ENCODE measurements around the gene MTERF4. TPM values are rescaled to one million over a fixed set of nuclear protein-coding genes. Genes with fewer than 3 reads are reported as not detected.

The MTERF4 gene
- polyA plus RNA-seq, 2 of the 4 experiments (the other 2 are of a cell fraction) = 44.9 to 47.1 TPM

DNA sequence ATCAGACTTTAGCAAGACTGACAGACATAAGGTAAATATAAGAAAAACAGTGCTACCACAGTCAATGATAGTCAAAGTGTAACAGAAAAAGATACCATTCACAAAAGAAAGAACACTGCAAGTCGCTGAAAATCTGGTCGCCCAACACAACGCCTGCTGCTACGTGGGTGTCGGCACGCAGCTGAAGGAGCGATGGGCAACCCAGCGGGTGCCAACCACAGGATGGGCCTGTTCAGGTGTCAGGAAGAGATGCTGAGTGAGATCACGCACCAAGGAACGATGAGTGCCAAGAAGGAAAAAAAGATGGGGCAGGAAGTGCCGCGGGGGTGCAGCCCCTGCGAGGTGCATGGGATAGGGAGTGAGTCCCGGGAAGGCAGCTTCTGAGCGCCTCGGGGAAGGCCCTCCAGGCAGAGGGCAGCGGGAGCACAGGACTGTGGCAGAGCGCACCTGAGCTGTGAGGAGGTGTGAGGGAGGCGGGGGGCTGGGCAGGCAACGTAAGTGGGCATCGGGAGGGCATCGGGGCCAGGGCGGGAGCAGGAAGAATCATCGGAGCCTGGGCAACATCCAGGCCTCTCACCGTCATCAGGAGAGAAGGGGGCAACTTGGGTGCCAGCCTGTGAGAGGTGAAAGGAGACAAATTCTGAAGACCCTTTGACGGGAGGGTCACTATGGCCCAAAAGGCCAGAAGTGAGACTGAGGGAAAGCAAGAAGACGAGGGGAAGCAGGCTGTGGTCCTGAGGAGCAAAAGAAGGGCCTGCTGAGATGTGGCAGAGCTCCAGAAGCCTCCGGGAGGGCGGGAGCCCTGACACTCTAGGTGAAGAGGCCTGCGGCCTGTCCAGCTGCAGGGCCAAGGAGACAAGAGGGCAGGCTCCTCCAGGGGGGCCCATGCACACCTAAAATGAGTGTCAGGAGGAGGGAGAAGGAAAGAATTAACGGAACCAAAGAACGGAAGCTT lies 14.8 kb upstream of the MTERF4 start:
- Histone ChIP-seq H3K27ac (no peak overlapping the region), H3K4me2 (no peak overlapping the region), H3K9me3 (no peaks in the 10 kb centered on the region), H3K4me1 (no peaks in the 10 kb centered on the region), H3K4me3 (no peak overlapping the region)
- DNase-seq (ENCODE audit: low read depth in 1 of 2, low spot score in 1 of 2) (no peak), ATAC-seq (no peak), FAIRE-seq (no peak)
- 92% methylated on average over 32 of the region's 32 CpGs for WGBS (ENCODE audit: missing lambda C conversion rate)
- TF ChIP-seq FOSB (CRISPR knock-in tag; IDR thresholded peaks at IDR 0.05) (no peak), RFX5 (IDR thresholded peaks at IDR 0.05) (no peak), MAFK (IDR thresholded peaks at IDR 0.05; ENCODE audit: partially characterized antibody) (no peak), RARB (CRISPR knock-in tag; IDR thresholded peaks at IDR 0.05) (no peak), TP53 (CRISPR knock-in tag; IDR thresholded peaks at IDR 0.05) (no peak), HOXA7 (CRISPR knock-in tag; IDR thresholded peaks at IDR 0.05) (no peak), RAD21 (conservative IDR thresholded peaks at IDR 0.05 in 1 of 2, IDR thresholded peaks at IDR 0.05 in 1 of 2) (no peak), HOXB13 (CRISPR knock-in tag; IDR thresholded peaks at IDR 0.05; ENCODE audit: low read depth) (no peak), POLR2AphosphoS2 (conservative IDR thresholded peaks at IDR 0.05; ENCODE audit: low read length) (no peak), TFCP2L1 (CRISPR knock-in tag; IDR thresholded peaks at IDR 0.05) (no peak), FOXS1 (CRISPR knock-in tag; IDR thresholded peaks at IDR 0.05) (no peak), RNF2 (IDR thresholded peaks at IDR 0.05; ENCODE audit: borderline replicate concordance, low read depth) (no peak), JUN (IDR thresholded peaks at IDR 0.05) (no peak), SMC3 (IDR thresholded peaks at IDR 0.05) (no peak), SREBF2 (IDR thresholded peaks at IDR 0.05) (no peak), CHD2 (IDR thresholded peaks at IDR 0.05; ENCODE audit: low read length, partially characterized antibody) (no peak), RCOR1 (IDR thresholded peaks at IDR 0.05; ENCODE audit: low read depth, low read length) (no peak)
- TF ChIP-seq, protein P1, sequence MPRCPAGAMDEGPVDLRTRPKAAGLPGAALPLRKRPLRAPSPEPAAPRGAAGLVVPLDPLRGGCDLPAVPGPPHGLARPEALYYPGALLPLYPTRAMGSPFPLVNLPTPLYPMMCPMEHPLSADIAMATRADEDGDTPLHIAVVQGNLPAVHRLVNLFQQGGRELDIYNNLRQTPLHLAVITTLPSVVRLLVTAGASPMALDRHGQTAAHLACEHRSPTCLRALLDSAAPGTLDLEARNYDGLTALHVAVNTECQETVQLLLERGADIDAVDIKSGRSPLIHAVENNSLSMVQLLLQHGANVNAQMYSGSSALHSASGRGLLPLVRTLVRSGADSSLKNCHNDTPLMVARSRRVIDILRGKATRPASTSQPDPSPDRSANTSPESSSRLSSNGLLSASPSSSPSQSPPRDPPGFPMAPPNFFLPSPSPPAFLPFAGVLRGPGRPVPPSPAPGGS (IDR thresholded peaks at IDR 0.05) = no peak
- POLR2A ChIA-PET = no interaction called here
- CTCF ChIA-PET = interaction anchor here (0.9 kb wide), 1 partner anchor 203 kb away, joined by 3 read pairs; no protein-coding TSS in a partner anchor

DNA sequence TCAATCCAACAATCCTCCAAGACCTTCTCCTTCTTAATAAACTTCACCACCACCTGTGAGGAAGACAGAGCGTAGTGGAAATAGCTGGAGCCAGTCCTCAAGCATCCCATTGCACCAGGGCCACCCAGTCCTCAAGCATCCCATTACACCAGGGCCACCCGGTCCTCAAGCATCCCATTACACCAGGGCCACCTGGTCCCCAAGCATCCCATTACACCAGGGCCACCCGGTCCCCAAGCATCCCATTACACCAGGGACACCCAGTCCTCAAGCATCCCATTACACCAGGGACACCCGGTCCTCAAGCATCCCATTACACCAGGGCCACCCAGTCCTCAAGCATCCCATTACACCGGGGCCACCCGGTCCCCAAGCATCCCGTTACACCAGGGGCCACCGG lies 13.3 kb upstream of the MTERF4 start:
- ATAC-seq = no peak
- POLR2A ChIA-PET = no interaction called here
- WGBS (ENCODE audit: missing lambda C conversion rate) = 83% methylated on average over 8 of the region's 8 CpGs

More for the DNA sequence above, 13.3 kb upstream of the MTERF4 start:
- DNase-seq (ENCODE audit: low read depth in 1 of 2, low spot score in 1 of 2) (no peak), FAIRE-seq (no peak)
- CTCF ChIA-PET = no interaction called here
- no peak overlapping the region for H3K27ac ChIP-seq
- no peaks in the 10 kb centered on the region for H3K9me3 ChIP-seq
- no peak overlapping the region for H3K4me2 ChIP-seq
- H3K4me3 ChIP-seq = no peak overlapping the region
- TF ChIP-seq HEYL (CRISPR knock-in tag; IDR thresholded peaks at IDR 0.05) (no peak), HOXB13 (CRISPR knock-in tag; IDR thresholded peaks at IDR 0.05; ENCODE audit: low read depth) (no peak), EHF (CRISPR knock-in tag; IDR thresholded peaks at IDR 0.05) (no peak), HOXB5 (CRISPR knock-in tag; IDR thresholded peaks at IDR 0.05) (no peak), HES2 (IDR thresholded peaks at IDR 0.05) (no peak)
- TF ChIP-seq, protein P2, sequence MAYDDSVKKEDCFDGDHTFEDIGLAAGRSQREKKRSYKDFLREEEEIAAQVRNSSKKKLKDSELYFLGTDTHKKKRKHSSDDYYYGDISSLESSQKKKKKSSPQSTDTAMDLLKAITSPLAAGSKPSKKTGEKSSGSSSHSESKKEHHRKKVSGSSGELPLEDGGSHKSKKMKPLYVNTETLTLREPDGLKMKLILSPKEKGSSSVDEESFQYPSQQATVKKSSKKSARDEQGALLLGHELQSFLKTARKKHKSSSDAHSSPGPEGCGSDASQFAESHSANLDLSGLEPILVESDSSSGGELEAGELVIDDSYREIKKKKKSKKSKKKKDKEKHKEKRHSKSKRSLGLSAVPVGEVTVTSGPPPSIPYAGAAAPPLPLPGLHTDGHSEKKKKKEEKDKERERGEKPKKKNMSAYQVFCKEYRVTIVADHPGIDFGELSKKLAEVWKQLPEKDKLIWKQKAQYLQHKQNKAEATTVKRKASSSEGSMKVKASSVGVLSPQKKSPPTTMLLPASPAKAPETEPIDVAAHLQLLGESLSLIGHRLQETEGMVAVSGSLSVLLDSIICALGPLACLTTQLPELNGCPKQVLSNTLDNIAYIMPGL (CRISPR knock-in tag; IDR thresholded peaks at IDR 0.05; ENCODE audit: borderline replicate concordance) = no peak
- H3K4me1 ChIP-seq = no peaks in the 10 kb centered on the region
